ENCODE data around the gene CORO2A. TPM values are rescaled to one million over a fixed set of nuclear protein-coding genes. Genes with fewer than 3 reads are reported as not detected.
A peak's percentile ranks its signal among the peaks of the same experiment; 100 is the strongest.

The CORO2A gene
- total and polyA plus RNA-seq, 2 of the 13 experiments (the other 11 are each of a cell fraction or from before 2014, with no cell fraction given): 14.4 to 15.3 TPM

DNA sequence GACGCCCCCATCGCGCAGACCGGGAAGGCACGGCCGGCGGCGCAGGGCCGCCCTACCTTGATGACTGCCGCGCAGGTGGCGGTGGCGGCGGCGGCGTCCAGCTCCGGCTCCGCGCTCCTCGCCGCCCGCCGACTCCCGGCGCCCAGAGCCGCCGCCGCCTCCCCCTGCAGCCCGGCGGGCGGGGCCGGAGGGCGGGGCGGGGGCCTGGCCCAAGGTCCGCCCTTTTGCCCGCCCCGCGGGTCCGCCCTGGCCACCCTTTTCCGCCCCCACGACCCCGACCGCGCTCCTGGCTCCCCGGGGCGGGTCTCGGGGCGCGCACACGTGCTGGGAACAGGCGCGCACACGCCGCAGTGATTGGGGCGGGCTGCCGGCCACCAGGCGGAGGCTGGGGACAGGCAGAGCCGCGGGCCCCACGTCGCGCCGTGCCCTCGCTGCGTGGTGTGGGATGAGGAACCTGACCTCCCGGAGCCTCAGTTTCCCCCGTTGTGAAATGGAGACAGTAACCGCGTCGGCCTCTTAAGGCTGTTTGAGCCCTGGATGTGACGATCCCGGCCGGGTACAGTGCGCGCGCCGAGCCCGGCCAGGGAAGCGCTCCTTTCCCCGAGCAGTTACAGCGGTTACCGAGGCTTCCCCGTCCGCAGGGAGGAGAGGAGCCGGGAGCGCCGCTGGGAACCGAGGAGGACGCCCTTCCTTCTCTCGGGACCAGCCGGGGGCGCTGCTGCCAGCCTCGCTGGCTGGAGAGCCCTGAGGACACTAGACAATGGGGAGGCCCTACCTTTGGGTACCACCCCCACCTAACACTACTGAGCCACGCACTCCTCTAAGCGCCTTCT, at the start of gene CORO2A (continued):
- TF ChIP-seq CBX1 (IDR thresholded peaks at IDR 0.05; ENCODE audit: low read depth) (no peak), ARNTL (CRISPR knock-in tag; IDR thresholded peaks at IDR 0.05) (peak; percentile 54; the same call in 1 of the 2 replicates), ZNF703 (CRISPR knock-in tag; IDR thresholded peaks at IDR 0.05; ENCODE audit: borderline replicate concordance) (peak; percentile 49; the same call in 1 of the 2 replicates), IRX3 (CRISPR knock-in tag; IDR thresholded peaks at IDR 0.05; ENCODE audit: borderline replicate concordance, low read depth) (no peak), XBP1 (CRISPR knock-in tag; IDR thresholded peaks at IDR 0.05) (no peak), NFYC (CRISPR knock-in tag; IDR thresholded peaks at IDR 0.05) (0 out of 2 replicates have a peak, but pooled peaks have one; percentile 27), MIER3 (CRISPR knock-in tag; IDR thresholded peaks at IDR 0.05; ENCODE audit: borderline replicate concordance) (0 out of 2 replicates have a peak, but pooled peaks have one; percentile 38), ZC3H13 (CRISPR knock-in tag; IDR thresholded peaks at IDR 0.05) (no peak), HNRNPL (IDR thresholded peaks at IDR 0.05; ENCODE audit: low read depth, low read length) (no peak), LCORL (IDR thresholded peaks at IDR 0.05) (no peak), LCORL (CRISPR knock-in tag; IDR thresholded peaks at IDR 0.05) (peak; percentile 70), MED1 (CRISPR knock-in tag; IDR thresholded peaks at IDR 0.05) (peak; percentile 70), KMT2B (CRISPR knock-in tag; IDR thresholded peaks at IDR 0.05) (peak; percentile 76), ZNF451 (CRISPR knock-in tag; IDR thresholded peaks at IDR 0.05) (peak; percentile 17; the same call in 1 of the 2 replicates), TCF7 (IDR thresholded peaks at IDR 0.05; ENCODE audit: low read depth) (no peak), ZNF530 (CRISPR knock-in tag; IDR thresholded peaks at IDR 0.05; ENCODE audit: low read depth) (no peak), ZNF713 (CRISPR knock-in tag; IDR thresholded peaks at IDR 0.05) (peak; percentile 88; the same call in 1 of the 2 replicates), REPIN1 (CRISPR knock-in tag; IDR thresholded peaks at IDR 0.05; ENCODE audit: borderline replicate concordance, low read depth) (peak; percentile 76; the same call in 1 of the 2 replicates), RXRB (CRISPR knock-in tag; IDR thresholded peaks at IDR 0.05; ENCODE audit: borderline replicate concordance) (no peak; the same call in 1 of the 2 replicates)
- TF ChIP-seq, protein P1, sequence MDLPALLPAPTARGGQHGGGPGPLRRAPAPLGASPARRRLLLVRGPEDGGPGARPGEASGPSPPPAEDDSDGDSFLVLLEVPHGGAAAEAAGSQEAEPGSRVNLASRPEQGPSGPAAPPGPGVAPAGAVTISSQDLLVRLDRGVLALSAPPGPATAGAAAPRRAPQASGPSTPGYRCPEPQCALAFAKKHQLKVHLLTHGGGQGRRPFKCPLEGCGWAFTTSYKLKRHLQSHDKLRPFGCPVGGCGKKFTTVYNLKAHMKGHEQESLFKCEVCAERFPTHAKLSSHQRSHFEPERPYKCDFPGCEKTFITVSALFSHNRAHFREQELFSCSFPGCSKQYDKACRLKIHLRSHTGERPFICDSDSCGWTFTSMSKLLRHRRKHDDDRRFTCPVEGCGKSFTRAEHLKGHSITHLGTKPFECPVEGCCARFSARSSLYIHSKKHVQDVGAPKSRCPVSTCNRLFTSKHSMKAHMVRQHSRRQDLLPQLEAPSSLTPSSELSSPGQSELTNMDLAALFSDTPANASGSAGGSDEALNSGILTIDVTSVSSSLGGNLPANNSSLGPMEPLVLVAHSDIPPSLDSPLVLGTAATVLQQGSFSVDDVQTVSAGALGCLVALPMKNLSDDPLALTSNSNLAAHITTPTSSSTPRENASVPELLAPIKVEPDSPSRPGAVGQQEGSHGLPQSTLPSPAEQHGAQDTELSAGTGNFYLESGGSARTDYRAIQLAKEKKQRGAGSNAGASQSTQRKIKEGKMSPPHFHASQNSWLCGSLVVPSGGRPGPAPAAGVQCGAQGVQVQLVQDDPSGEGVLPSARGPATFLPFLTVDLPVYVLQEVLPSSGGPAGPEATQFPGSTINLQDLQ (CRISPR knock-in tag; IDR thresholded peaks at IDR 0.05): peak; percentile 63; the same call in 1 of the 2 replicates
- TF ChIP-seq, protein P2, sequence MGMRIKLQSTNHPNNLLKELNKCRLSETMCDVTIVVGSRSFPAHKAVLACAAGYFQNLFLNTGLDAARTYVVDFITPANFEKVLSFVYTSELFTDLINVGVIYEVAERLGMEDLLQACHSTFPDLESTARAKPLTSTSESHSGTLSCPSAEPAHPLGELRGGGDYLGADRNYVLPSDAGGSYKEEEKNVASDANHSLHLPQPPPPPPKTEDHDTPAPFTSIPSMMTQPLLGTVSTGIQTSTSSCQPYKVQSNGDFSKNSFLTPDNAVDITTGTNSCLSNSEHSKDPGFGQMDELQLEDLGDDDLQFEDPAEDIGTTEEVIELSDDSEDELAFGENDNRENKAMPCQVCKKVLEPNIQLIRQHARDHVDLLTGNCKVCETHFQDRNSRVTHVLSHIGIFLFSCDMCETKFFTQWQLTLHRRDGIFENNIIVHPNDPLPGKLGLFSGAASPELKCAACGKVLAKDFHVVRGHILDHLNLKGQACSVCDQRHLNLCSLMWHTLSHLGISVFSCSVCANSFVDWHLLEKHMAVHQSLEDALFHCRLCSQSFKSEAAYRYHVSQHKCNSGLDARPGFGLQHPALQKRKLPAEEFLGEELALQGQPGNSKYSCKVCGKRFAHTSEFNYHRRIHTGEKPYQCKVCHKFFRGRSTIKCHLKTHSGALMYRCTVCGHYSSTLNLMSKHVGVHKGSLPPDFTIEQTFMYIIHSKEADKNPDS (CRISPR knock-in tag; IDR thresholded peaks at IDR 0.05): peak; percentile 61; the same call in 1 of the 2 replicates
- TF ChIP-seq, protein P3, sequence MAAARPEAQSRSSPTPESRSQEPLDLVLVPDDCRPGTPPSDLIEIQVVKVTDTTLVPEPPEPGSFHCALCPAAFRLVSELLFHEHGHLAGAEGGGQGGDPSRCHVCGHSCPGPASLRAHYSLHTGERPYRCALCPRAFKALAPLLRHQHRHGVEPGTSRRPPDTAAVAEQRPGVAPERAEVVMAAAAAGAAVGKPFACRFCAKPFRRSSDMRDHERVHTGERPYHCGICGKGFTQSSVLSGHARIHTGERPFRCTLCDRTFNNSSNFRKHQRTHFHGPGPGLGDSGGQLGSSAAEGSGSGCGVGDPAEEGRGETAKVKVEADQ (CRISPR knock-in tag; IDR thresholded peaks at IDR 0.05; ENCODE audit: borderline replicate concordance): peak; percentile 74
- TF ChIP-seq, protein P4, sequence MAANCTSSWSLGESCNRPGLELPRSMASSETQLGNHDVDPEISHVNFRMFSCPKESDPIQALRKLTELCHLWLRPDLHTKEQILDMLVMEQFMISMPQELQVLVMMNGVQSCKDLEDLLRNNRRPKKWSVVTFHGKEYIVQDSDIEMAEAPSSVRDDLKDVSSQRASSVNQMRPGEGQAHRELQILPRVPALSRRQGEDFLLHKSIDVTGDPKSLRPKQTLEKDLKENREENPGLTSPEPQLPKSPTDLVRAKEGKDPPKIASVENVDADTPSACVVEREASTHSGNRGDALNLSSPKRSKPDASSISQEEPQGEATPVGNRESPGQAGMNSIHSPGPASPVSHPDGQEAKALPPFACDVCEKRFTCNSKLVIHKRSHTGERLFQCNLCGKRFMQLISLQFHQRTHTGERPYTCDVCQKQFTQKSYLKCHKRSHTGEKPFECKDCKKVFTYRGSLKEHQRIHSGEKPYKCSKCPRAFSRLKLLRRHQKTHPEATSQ (CRISPR knock-in tag; IDR thresholded peaks at IDR 0.05; ENCODE audit: borderline replicate concordance): no peak; the same call in 1 of the 2 replicates

Data from HepG2 (cell line).